ENCODE data around the gene TRIM5.

Gene TRIM5

GRCh38 chr11:5624489-5625279 lies 60.2 kb downstream of the TRIM5 start, which contains the start of gene TRIM34:
TSS of gene TRIM34 (plus strand) at chr11:5625001. CDS start at chr11:5632332, 7,331 bp downstream.
- no peak for DNase-seq (ENCODE audit: low spot score)

DNA sequence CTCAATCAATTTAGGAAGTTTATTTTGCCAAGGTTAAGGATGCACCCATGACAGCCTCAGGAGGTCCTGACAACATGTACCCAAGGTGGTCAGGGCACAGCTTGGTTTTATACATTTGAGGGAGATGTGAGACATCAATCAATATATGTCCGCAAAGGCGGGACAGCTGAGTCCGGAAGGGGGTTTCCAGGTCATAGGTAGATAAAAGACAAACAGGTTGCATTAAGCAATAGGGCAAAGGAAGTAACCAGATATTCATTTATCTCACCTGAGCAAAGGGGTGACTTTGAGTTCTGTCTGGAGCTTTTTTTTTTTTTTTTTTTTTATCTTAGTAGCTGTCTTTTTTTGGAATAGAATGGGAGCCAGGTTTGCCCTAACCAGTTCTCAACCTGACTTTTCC lies 62.1 kb downstream of the TRIM5 start:
- no peak for DNase-seq (ENCODE audit: low spot score)

DNA sequence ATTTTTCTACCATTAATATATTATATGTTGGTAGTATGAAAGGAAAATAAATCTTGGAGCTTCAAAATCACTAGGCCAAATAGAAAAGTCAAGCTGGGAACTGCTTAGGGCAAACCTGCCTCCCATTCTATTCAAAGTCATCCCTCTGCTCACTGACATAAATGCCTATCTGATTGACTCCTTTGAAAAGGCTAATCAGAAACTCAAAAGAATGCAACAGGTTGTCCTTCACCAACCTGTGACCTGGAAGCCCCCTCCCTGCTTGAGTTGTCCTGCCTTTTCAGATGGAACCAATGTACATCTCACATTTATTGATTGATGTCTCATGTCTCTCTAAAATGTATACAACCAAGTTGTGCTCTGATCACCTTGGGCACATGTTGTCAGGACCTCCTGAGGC lies 63.3 kb downstream of the TRIM5 start:
- DNase-seq (ENCODE audit: low spot score): no peak

DNA sequence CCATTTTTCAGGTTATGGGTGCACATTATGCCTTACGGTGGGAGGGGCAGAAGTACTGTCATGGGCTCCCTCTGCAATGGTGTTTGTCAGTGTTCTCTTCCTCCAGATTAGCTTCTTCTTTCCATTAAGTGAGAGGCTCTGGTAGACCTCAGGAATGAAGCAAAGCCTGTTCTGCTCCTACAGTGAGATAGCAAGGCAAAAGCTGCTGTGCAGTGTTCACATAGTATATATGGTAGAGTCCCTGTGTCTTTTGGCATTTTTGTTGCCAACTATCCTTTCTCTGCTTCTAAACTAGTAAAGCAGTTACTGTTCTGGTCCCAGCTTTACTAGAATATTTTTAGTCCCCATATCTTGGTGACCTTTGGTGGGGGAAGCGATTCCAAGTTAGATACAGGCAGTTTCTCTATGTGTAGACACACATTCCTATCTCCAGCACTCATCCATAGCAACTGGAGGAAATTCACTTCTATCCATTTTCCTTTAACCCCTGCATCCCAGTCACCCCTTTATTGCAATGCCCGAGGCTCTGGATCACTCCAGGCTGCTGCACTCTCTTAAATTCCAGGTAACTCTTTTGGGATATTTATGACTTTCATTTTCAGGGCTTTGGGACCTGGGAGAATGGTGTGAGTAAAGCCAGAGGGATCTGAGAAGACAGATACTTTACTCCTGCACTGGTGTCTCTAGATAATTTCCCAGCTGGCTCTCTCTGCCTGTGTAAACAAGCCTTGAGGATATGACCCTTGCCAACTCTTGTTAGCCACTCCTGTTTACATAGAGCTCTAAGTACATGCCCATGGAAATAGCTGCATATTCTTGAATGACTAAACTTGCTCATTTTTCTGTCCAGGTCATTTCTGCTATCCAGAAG lies 64.0 kb downstream of the TRIM5 start:
- DNase-seq (ENCODE audit: low spot score): no peak

GRCh38 chr11:5618807-5619206 lies 66.1 kb downstream of the TRIM5 start:
- DNase-seq (ENCODE audit: low spot score): no peak
